Skin of body (tissue), 2 donors: Measurements from ENCODE around the gene ANAPC7. TPM values are rescaled to one million over a fixed set of nuclear protein-coding genes. Genes with fewer than 3 reads are reported as not detected.
"Not testable (repeated sequence)": the region's sequence is repeated elsewhere in the genome, so short reads cannot be mapped to it uniquely, and the experiment has no call there.

Experiments
- DNase-seq: peaks from one replicate; lab custom pipeline; 2025; lab: John Stamatoyannopoulos, UW
- total RNA-seq: library from RNA; depleted of rRNA; stranded (reverse); fragments of >200 nt; gene quantifications from one replicate; pipeline ENCODE4 v1.2.3, GENCODE V29; 2014

ANAPC7 gene
- total RNA-seq, 1 donor from 2014 or later: 38.0 TPM

DNA sequence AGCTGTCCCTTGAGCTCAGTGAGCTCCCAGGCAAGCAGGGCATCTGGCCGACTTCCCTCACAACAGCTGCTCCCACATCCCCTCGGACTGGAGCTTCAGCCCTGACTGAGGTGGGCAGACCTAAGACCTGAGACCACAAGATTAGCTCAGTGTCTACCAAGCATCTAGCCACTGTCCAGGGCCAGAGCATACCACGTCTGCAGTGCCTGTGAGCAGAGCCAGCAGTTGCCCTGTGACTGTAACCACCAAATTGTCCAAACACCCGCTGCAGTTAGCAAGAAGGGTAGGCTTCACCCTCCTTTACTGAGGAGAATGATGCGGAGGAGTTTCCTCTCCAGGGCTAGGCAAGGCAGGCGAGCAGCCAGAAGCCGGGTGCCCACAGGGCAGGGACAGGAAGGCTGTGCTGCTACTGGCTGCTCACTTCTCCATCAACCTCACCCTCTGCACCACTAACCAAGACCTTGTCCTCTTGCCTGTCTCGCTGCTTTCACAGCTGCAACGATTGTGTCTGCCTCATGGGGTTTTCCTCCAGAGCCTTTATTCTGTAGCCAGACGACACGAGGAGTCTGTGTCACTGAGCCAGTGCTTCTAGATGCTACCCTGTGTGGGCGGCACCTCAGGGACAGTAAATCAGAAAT, 53.9 kb downstream of the ANAPC7 start:
- no peak for DNase-seq

GRCh38 chr12:110349096-110349495, 54.4 kb downstream of the ANAPC7 start:
- DNase-seq: no peak

GRCh38 chr12:110348431-110349059, 55.0 kb downstream of the ANAPC7 start:
- DNase-seq: no peak

- no peak for DNase-seq
Measured at GRCh38 chr12:110347767-110348166, 55.7 kb downstream of the ANAPC7 start.

GRCh38 chr12:110345963-110346362, 57.5 kb downstream of the ANAPC7 start:
- DNase-seq: no peak

- no peak for DNase-seq
Measured at GRCh38 chr12:110345176-110345661, 58.3 kb downstream of the ANAPC7 start.

GRCh38 chr12:110344657-110345056, 58.9 kb downstream of the ANAPC7 start:
- DNase-seq: no peak

DNA sequence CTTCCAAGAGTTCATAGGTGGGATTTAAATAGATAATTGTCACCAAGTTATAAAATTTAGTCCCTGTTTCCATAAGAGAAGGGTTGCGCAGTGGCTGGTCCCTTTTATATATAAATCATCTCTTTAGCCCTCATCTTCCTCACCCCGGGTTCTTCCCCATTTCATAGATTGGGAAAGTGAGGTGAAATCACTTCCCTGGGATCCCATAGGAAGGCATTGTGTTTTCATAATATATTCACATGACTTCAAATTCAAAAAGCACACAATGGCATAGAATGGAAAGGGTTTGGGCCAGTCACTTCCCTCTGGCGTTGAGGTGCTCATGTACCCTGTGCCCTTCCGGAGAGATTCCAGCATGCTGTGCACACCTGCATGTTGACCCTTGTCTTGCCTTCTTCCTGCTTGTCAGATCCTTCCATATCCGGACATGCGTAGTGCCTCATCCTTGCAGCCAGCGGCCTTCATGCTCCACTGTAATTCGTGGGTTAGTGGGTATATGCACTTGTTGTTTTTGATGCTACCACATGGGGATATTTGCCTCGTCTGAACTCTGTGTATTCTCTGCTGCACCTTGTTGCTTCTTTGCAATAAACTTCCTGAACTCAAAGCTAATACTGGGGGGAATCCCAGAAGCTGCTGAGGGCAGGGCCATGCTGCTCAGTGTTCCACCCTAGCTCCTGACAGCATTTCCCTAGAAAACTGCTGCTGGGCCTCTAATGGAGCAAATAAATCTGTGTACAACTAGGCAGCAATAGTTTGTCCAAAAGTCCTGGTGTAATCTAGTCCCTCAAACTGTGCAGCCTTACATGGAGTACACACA, 59.6 kb downstream of the ANAPC7 start:
- no peak for DNase-seq

DNA sequence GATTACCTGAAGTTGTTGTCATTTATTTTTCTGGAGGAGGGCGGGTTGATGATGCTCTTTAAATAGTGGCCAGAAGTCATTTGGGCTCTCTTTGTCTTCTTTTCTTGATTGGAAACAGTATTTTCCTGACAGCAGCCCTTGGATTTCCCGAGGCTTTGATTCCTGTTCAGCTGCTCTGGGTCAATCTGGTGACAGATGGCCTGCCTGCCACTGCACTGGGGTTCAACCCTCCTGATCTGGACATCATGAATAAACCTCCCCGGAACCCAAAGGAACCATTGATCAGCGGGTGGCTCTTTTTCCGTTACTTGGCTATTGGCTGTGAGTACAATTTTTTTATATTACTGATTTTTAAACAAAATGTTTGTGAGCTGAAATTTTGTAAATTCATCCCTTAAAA, 60.4 kb downstream of the ANAPC7 start:
- no peak for DNase-seq

- no peak for DNase-seq
Measured at GRCh38 chr12:110342157-110342556, 61.4 kb downstream of the ANAPC7 start.

- DNase-seq: no peak
Measured at GRCh38 chr12:110340706-110341105, 62.8 kb downstream of the ANAPC7 start.

DNA sequence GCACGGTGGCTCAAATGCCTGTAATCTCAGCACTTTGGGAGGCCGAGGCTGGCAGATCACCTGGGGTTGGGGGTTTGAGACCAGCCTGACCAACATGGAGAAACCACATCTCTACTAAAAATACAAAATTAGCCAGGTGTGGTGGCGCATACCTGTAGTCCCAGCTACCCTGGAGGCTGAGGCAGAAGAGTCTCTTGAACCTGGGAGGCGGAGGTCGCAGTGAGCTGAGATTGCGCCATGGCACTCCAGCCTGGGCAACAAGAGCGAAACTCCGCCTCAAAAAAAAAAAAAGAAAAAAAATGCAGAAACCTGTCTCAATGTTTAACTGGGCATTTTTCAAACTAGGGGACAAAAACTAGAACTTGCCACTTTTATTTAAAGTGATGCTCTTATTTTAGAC, 63.2 kb downstream of the ANAPC7 start:
- not testable (repeated sequence) for DNase-seq

GRCh38 chr12:110339184-110339952, 64.1 kb downstream of the ANAPC7 start:
- no peak for DNase-seq

GRCh38 chr12:110338754-110339153, 64.8 kb downstream of the ANAPC7 start:
- DNase-seq: no peak

GRCh38 chr12:110337912-110338710, 65.4 kb downstream of the ANAPC7 start:
- no peak for DNase-seq

GRCh38 chr12:110335481-110336045, 67.9 kb downstream of the ANAPC7 start:
- no peak for DNase-seq

DNA sequence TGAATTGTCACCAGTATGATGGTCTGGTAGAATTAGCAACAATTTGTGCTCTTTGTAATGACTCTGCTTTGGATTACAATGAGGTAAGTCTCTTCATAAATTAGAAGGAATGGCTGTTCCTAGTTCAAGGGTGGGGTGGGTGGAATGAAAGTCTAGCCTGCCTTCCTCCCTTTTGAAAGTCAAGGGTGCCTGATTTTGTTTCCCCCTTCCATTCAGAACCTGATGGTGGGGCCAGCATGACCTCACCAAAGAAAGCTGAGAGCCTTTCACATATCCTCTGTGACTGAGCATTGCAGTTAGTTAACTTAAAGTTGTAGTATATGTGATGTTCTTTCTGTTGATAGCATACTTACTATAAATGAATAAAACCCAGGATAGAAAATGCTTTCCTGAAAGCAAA, 70.3 kb downstream of the ANAPC7 start:
- no peak for DNase-seq

DNA sequence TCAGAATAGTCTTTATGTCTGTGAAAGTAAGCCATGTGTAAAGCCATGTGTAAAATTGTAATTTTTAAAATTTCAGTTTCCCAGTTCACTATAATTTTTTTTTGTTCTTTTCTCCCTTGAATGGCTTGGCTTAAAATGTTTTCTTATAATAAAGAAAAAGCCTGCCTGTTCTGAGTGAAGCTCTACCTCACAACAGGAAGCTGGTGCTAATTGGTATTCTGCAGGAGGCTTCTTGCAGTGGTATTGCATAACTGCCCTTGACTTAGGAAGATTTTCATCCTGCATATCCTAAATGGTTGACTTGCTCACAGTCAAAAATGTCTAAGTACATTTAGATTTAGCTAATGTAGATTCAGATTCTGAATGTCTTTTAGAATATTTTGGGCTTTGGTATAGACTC, 73.0 kb downstream of the ANAPC7 start:
- no peak for DNase-seq

- no peak for DNase-seq
Measured at GRCh38 chr12:110330124-110330523, 73.4 kb downstream of the ANAPC7 start.

DNA sequence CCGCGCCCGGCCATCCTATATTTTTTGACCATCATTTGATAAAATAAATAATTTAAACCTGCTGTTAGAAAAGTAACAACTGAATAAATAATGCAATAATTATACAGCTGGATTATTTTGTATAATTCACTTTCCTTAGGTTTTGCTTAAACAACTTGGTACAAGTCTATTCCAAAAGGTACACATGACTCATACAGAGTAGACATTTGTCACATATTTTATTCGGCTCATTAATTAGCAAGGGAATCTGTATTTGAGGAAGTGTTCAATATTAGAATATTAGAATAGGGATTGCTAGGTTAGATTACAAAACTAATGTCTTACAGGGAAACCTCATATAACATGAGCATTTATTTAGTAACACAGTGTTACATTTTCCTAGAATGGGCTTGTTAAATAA, 73.8 kb downstream of the ANAPC7 start:
- DNase-seq: no peak
